ENCODE results near the gene ATP6V1F.
"Not testable (repeated sequence)": the region's sequence is repeated elsewhere in the genome, so short reads cannot be mapped to it uniquely, and the experiment has no call there.

ATP6V1F gene

GRCh38 chr7:128903621-128904361, 41.1 kb downstream of the ATP6V1F start:
- Mint-ChIP-seq H3K36me3 (ENCODE audit: insufficient read depth) (peaks cover 1% of the 10 kb centered on the region), H3K4me1 (peaks cover 7% of the 10 kb centered on the region), H3K4me3 (no peak overlapping the region), H3K27me3 (peaks cover 66% of the 10 kb centered on the region), H3K9me3 (no peaks in the 10 kb centered on the region), H3K27ac (ENCODE audit: low read depth) (no peak overlapping the region)
- DNase-seq (ENCODE audit: low spot score in 2 of 2): no peak
- no peak for ATAC-seq (replicated peaks; ENCODE audit: extremely low read depth, poor library complexity, severe bottlenecking)

DNA sequence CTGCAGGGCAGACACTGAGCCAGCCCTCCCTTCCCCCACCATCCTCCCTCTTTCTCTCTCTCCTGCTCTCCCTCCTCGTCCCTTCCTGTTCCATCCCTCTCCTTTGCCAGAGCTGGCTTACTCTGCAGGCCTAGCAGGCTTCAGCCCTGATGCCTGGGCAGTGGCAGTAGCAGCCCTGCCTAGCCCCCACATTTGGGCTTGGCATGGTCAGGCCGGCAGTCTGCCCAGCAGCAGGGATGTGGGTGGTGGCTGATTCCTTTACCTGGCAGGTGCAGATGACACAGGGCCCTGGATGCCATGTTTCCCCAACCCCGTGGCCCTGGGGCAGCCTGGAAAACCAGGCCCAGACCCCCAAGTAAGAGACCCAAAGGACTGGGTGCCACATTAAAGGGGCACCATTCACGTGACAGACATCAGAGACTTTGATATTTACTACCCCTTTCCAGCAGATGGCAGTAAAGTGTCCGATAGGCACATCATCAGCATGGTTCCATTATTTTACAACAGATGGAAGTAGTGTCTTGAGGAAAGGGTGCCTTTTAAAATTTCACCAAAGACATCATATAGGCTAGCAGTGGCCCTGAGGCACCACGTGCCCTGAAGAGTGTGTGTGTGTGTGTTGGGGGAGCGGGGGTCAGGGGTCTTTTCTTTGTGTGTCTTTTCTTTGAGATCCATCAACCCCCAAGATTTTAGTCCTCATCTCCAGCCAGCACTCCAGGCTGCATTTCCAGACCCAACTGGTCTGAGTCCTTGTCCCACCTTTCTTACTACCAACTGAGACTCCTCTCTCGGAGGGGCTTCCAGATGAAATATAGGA, 41.9 kb downstream of the ATP6V1F start:
- Mint-ChIP-seq H3K4me3 (no peak overlapping the region), H3K27ac (ENCODE audit: low read depth) (no peak overlapping the region), H3K9me3 (no peaks in the 10 kb centered on the region), H3K36me3 (ENCODE audit: insufficient read depth) (peaks cover 1% of the 10 kb centered on the region), H3K4me1 (peaks cover 7% of the 10 kb centered on the region), H3K27me3 (peaks cover 74% of the 10 kb centered on the region)
- DNase-seq (ENCODE audit: low spot score in 2 of 2) (no peak), ATAC-seq (replicated peaks; ENCODE audit: extremely low read depth, poor library complexity, severe bottlenecking) (peak; percentile 54)

GRCh38 chr7:128906001-128906765, 43.5 kb downstream of the ATP6V1F start:
- H3K27ac Mint-ChIP-seq (ENCODE audit: low read depth): no peak overlapping the region
- ATAC-seq (replicated peaks; ENCODE audit: extremely low read depth, poor library complexity, severe bottlenecking): no peak

GRCh38 chr7:128906766-128907559, 44.3 kb downstream of the ATP6V1F start:
- no peak for DNase-seq (ENCODE audit: low spot score in 2 of 2)
- H3K9me3 Mint-ChIP-seq: no peaks in the 10 kb centered on the region

More at GRCh38 chr7:128906001-128906765, 43.5 kb downstream of the ATP6V1F start:
- Mint-ChIP-seq H3K4me3 (no peak overlapping the region), H3K27me3 (peaks cover 88% of the 10 kb centered on the region), H3K36me3 (ENCODE audit: insufficient read depth) (peaks cover 1% of the 10 kb centered on the region), H3K4me1 (peaks cover 7% of the 10 kb centered on the region), H3K9me3 (no peaks in the 10 kb centered on the region)
- DNase-seq (ENCODE audit: low spot score in 2 of 2): no peak

GRCh38 chr7:128908750-128909624, 46.3 kb downstream of the ATP6V1F start:
- H3K4me1 Mint-ChIP-seq: peaks cover 7% of the 10 kb centered on the region
- no peak for DNase-seq (ENCODE audit: low spot score in 2 of 2)
- H3K36me3 Mint-ChIP-seq (ENCODE audit: insufficient read depth): peaks cover 1% of the 10 kb centered on the region
- no peak for ATAC-seq (replicated peaks; ENCODE audit: extremely low read depth, poor library complexity, severe bottlenecking)
- no peaks in the 10 kb centered on the region for H3K9me3 Mint-ChIP-seq
- peak overlapping the region; percentile 22 for H3K27ac Mint-ChIP-seq (ENCODE audit: low read depth)
- peaks cover 88% of the 10 kb centered on the region for H3K27me3 Mint-ChIP-seq
- no peak overlapping the region for H3K4me3 Mint-ChIP-seq

More at GRCh38 chr7:128906766-128907559, 44.3 kb downstream of the ATP6V1F start:
- Mint-ChIP-seq H3K4me1 (peaks cover 7% of the 10 kb centered on the region), H3K27me3 (peaks cover 89% of the 10 kb centered on the region), H3K27ac (ENCODE audit: low read depth) (no peak overlapping the region), H3K4me3 (no peak overlapping the region), H3K36me3 (ENCODE audit: insufficient read depth) (peaks cover 1% of the 10 kb centered on the region)
- ATAC-seq (replicated peaks; ENCODE audit: extremely low read depth, poor library complexity, severe bottlenecking): no peak

DNA sequence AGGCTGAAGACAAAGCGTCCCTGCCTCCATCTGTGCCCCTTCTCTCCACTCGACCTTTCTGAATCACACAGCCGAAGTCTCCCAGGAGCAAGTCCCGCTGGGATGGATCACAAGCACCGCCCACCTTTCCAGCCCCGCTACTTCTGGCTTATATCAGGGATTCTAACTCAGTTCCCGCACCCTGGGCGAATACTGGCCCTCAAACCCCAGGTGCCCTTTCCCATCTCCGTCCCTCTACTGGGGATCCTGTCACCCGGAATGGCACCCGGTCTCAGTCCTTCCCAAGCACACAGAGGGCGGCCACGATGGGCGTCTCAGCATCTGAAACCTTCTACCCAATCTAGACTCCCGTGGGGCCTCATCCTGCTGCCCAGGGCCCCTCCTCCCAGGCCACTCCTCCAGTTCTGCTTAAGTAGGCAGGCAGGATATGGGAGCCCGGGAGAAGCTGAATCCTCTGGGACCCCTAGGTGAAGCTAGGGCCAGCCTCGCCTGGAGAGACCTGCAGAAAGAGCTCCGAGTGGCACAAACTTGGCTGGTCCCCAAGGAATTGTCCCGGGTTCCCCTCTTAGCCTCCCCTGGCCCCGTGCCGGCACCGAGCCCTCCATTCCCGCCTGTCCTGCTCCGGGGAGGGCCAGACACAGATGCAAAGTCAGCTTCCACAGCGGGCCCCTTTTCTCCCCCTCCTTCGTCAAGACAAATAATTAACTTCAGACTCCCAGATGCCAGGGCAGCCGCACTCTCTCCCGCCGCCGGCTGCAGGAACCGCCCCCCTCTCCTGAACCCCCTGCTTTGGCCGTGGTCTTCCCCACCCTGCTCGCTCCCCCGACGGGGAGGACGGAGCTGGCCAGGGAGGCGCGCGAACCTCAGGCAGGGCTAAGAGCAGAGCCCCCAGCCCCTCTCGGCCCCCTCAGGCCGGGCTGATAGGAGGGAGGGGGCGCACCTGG, 47.2 kb downstream of the ATP6V1F start:
- no peak for ATAC-seq (replicated peaks; ENCODE audit: extremely low read depth, poor library complexity, severe bottlenecking)
- H3K27ac Mint-ChIP-seq (ENCODE audit: low read depth): peak overlapping the region; percentile 22
- no peak for DNase-seq (ENCODE audit: low spot score in 2 of 2)
- H3K9me3 Mint-ChIP-seq: no peaks in the 10 kb centered on the region
- H3K27me3 Mint-ChIP-seq: peaks cover 90% of the 10 kb centered on the region
- H3K36me3 Mint-ChIP-seq (ENCODE audit: insufficient read depth): peaks cover 1% of the 10 kb centered on the region
- H3K4me3 Mint-ChIP-seq: no peak overlapping the region
- peaks cover under 1% of the 10 kb centered on the region for H3K4me1 Mint-ChIP-seq

DNA sequence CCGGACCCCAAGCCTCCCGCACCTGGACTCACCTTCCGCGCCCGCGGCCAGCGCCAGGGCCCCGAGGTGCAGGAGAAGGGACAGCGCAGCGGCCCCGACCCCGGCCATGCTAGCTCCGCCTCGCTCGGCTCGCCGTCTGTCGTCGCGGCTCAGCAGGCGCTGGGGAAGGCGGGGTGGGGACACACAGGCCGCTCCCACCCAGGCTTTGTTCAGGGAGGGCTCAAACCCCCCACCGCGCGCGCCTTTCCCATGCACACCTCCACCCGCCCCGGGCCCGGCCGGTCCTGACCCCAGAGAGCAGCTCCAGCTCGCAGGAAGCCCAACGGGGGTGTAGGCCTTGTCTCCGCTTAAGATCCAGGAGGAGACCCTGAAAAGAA, 47.9 kb downstream of the ATP6V1F start, which contains the start of gene KCP:
TSS of gene KCP (minus strand) at position 141 of the 377 bp plus-strand sequence. CDS start at position 108, 33 bp downstream.
- Mint-ChIP-seq H3K27ac (ENCODE audit: low read depth) (peak within 1 kb of the TSS; percentile 22), H3K4me1 (peaks cover 5% of the 10 kb centered on the region), H3K27me3 (peaks cover 90% of the 10 kb centered on the region), H3K36me3 (ENCODE audit: insufficient read depth) (no peaks in the 10 kb centered on the region), H3K9me3 (no peaks in the 10 kb centered on the region), H3K4me3 (no peak within 1 kb of the TSS)
- ATAC-seq (replicated peaks; ENCODE audit: extremely low read depth, poor library complexity, severe bottlenecking): no peak
- no peak for DNase-seq (ENCODE audit: low spot score in 2 of 2)

- Mint-ChIP-seq H3K4me3 (no peak overlapping the region), H3K36me3 (ENCODE audit: insufficient read depth) (no peaks in the 10 kb centered on the region), H3K9me3 (no peaks in the 10 kb centered on the region), H3K27me3 (peaks cover 86% of the 10 kb centered on the region), H3K4me1 (peaks cover 6% of the 10 kb centered on the region), H3K27ac (ENCODE audit: low read depth) (no peak overlapping the region)
- ATAC-seq (replicated peaks; ENCODE audit: extremely low read depth, poor library complexity, severe bottlenecking) (no peak), DNase-seq (ENCODE audit: low spot score in 2 of 2) (no peak)
These were observed 48.9 kb downstream of the ATP6V1F start for GRCh38 chr7:128911423-128912031.

DNA sequence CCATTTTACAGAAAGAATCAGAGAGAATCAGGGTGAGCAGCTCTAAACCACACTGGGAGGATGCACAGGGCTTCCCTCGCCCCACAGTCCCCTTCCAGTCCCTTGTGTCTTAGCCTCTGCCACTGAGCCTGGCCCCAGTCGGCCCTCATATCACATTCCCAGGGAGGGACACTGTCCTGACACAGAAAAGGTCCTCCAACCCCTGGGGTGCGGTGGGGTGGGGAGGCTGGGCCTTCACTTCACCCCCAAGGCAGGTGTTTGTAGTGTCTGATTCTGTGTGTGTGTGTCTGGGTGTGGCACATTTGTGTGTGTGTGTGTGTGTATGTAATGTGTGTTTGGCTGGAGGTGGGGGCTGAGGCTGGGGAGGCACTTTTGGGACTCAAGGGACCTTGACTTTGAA, 49.6 kb downstream of the ATP6V1F start:
- Mint-ChIP-seq H3K36me3 (ENCODE audit: insufficient read depth) (no peaks in the 10 kb centered on the region), H3K27me3 (peaks cover 86% of the 10 kb centered on the region), H3K9me3 (no peaks in the 10 kb centered on the region), H3K4me1 (peaks cover 6% of the 10 kb centered on the region), H3K27ac (ENCODE audit: low read depth) (no peak overlapping the region), H3K4me3 (no peak overlapping the region)
- DNase-seq (ENCODE audit: low spot score in 2 of 2) (no peak), ATAC-seq (replicated peaks; ENCODE audit: extremely low read depth, poor library complexity, severe bottlenecking) (no peak)

- not testable (repeated sequence) for ATAC-seq (replicated peaks; ENCODE audit: extremely low read depth, poor library complexity, severe bottlenecking); H3K4me3 Mint-ChIP-seq
These were observed 50.2 kb downstream of the ATP6V1F start for GRCh38 chr7:128912709-128913495.

More at GRCh38 chr7:128912709-128913495, 50.2 kb downstream of the ATP6V1F start:
- not testable (repeated sequence) for DNase-seq (ENCODE audit: low spot score in 2 of 2); H3K27ac Mint-ChIP-seq (ENCODE audit: low read depth); H3K9me3 Mint-ChIP-seq; H3K36me3 Mint-ChIP-seq (ENCODE audit: insufficient read depth); H3K4me1 Mint-ChIP-seq
- H3K27me3 Mint-ChIP-seq: peaks cover 86% of the 10 kb centered on the region

Data from central memory CD8-positive, alpha-beta T cell (primary cell).